ENCODE measurements around the gene TTN. TPM values are rescaled to one million over a fixed set of nuclear protein-coding genes. Genes with fewer than 3 reads are reported as not detected.

The TTN gene
- total and polyA plus RNA-seq, 2 of the 8 experiments (the other 6 are each of a cell fraction or from before 2014, with no cell fraction given): 0.30 to 9.7 TPM

GRCh38 chr2:178553047-178553446 is 254.2 kb downstream of the TTN start:
- no peak overlapping the region for H2BK15ac ChIP-seq (ENCODE audit: low read length)
- TF ChIP-seq BRCA1 (IDR thresholded peaks at IDR 0.05; ENCODE audit: low read depth, low read length) (no peak), SIX5 (IDR thresholded peaks at IDR 0.05; ENCODE audit: low read depth, low read length) (no peak), SP4 (IDR thresholded peaks at IDR 0.05; ENCODE audit: low read length) (no peak), ZNF274 (IDR thresholded peaks at IDR 0.05; ENCODE audit: borderline replicate concordance, extremely low read depth, low read length) (no peak), SIN3A (conservative IDR thresholded peaks at IDR 0.05 in 1 of 2, IDR thresholded peaks at IDR 0.05 in 1 of 2; ENCODE audit: low read depth in 1 of 2, low read length in 2 of 2) (no peak), FOSL1 (IDR thresholded peaks at IDR 0.05; ENCODE audit: insufficient read depth, low read depth, low read length) (no peak), ATF2 (IDR thresholded peaks at IDR 0.05; ENCODE audit: low read length) (no peak), GTF2F1 (IDR thresholded peaks at IDR 0.05; ENCODE audit: borderline replicate concordance, low read depth, low read length) (no peak)
- H3K14ac ChIP-seq (ENCODE audit: insufficient read length): no peak overlapping the region
- H3K4me3 ChIP-seq (ENCODE audit: extremely low read depth in 1 of 4, insufficient read depth in 2 of 4, low read depth in 3 of 4, low read length in 4 of 4): no peak overlapping the region
- no peak overlapping the region for H4K8ac ChIP-seq (ENCODE audit: extremely low read depth, insufficient read depth, low read length)
- H3K9ac ChIP-seq (replicated peaks in 1 of 4; ENCODE audit: extremely low read depth in 1 of 4, low read depth in 3 of 4, low read length in 3 of 4): no peak overlapping the region
- FAIRE-seq (no peak), DNase-seq (ENCODE audit: low read depth in 1 of 2, low spot score in 2 of 2) (no peak)
- H3K23ac ChIP-seq (ENCODE audit: insufficient read length): no peak overlapping the region
- no peaks in the 10 kb centered on the region for H3K23me2 ChIP-seq (ENCODE audit: low read depth, low read length)
- POLR2A ChIA-PET (ENCODE audit: partially characterized antibody): no interaction called here
- no peaks in the 10 kb centered on the region for H3K79me2 ChIP-seq (ENCODE audit: control insufficient read depth in 1 of 2, insufficient read depth in 2 of 2, low read length in 2 of 2)
- no peak overlapping the region for H3K27ac ChIP-seq (ENCODE audit: low read depth, low read length)
- H3K18ac ChIP-seq (ENCODE audit: extremely low read depth, low read length): no peak overlapping the region
- no peak overlapping the region for H3K4me2 ChIP-seq (ENCODE audit: insufficient read depth in 1 of 2, low read depth in 2 of 2, low read length in 2 of 2)
- no peak overlapping the region for H2BK20ac ChIP-seq (ENCODE audit: low read length)
- H2BK12ac ChIP-seq (ENCODE audit: low read depth, low read length): no peak overlapping the region
- H3K9me3 ChIP-seq (ENCODE audit: insufficient read depth in 2 of 2, low read depth in 1 of 2, low read length in 1 of 2): no peaks in the 10 kb centered on the region
- H2AK5ac ChIP-seq (ENCODE audit: low read depth, low read length): no peak overlapping the region
- H3K4me1 ChIP-seq (replicated peaks in 1 of 4; ENCODE audit: control insufficient read depth in 3 of 4, insufficient read depth in 4 of 4, low read length in 3 of 4): no peaks in the 10 kb centered on the region
- peaks cover 0 to under 1% of the 10 kb centered on the region in 2 experiments for H4K20me1 ChIP-seq (replicated peaks in 1 of 2; ENCODE audit: control insufficient read depth in 1 of 2, insufficient read depth in 2 of 2, low read length in 2 of 2)
- H3K4ac ChIP-seq (replicated peaks; ENCODE audit: insufficient read length, low read depth, low read length): no peak overlapping the region
- no peak overlapping the region for H2BK120ac ChIP-seq (replicated peaks; ENCODE audit: low read depth, low read length)
- no peak overlapping the region for H4K5ac ChIP-seq (ENCODE audit: insufficient read length, low read depth, low read length)
- no peak overlapping the region for H3K56ac ChIP-seq (replicated peaks; ENCODE audit: insufficient read length, low read depth, low read length)
- H4K91ac ChIP-seq (replicated peaks; ENCODE audit: insufficient read length, low read length): no peak overlapping the region
- 86% methylated on average over 2 of the region's 2 CpGs; no CpG with 5 or more reads in 1 of the 2 experiments for WGBS, 2 experiments (ENCODE audit: extremely low coverage in 1 of 2, insufficient coverage in 1 of 2, insufficient read length in 1 of 2, insufficient replicate concordance in 2 of 2, low coverage in 1 of 2, low lambda C conversion rate in 2 of 2, missing lambda C conversion rate in 1 of 2)
- CTCF ChIA-PET (ENCODE audit: partially characterized antibody): no interaction called here
- H3K79me1 ChIP-seq (ENCODE audit: low read depth, low read length): no peaks in the 10 kb centered on the region; the same call in 1 of the 2 replicates
- H2AFZ ChIP-seq (ENCODE audit: low read length): no peak overlapping the region
- peaks cover 2 to 15% (median 8%) of the 10 kb centered on the region in 4 experiments; a peak in 6 of 8 replicates for H3K36me3 ChIP-seq (ENCODE audit: control insufficient read depth in 2 of 4, insufficient read depth in 4 of 4, low read length in 3 of 4)
- H3K27me3 ChIP-seq (replicated peaks in 1 of 4; ENCODE audit: control insufficient read depth in 3 of 4, extremely low read depth in 1 of 4, insufficient read depth in 3 of 4, low read length in 3 of 4): no peaks in the 10 kb centered on the region
- no peak overlapping the region for H2BK5ac ChIP-seq (ENCODE audit: low read depth, low read length)

All from H1 (cell line).